HPDE6-E6E7 (cell line): ENCODE measurements around the gene ARHGAP26.
"Not testable (repeated sequence)": the region's sequence is repeated elsewhere in the genome, so short reads cannot be mapped to it uniquely, and the experiment has no call there.

Source experiments
- DNase-seq: peaks from one replicate; pipeline ENCODE4 v3.0.0; 2011; ENCODE audit warnings: missing footprints; ENCODE audit errors: extremely low spot score

Gene ARHGAP26

GRCh38 chr5:142930395-142931110 is 160.4 kb downstream of the ARHGAP26 start:
- DNase-seq, result no peak

GRCh38 chr5:142931896-142932686 is 161.9 kb downstream of the ARHGAP26 start:
- no peak for DNase-seq

- DNase-seq, result no peak
Measured at GRCh38 chr5:142934051-142934762, 164.0 kb downstream of the ARHGAP26 start.

- DNase-seq, result no peak
Measured at GRCh38 chr5:142935014-142935413, 164.8 kb downstream of the ARHGAP26 start.

GRCh38 chr5:142937374-142937773 is 167.2 kb downstream of the ARHGAP26 start:
- DNase-seq, result no peak

GRCh38 chr5:142938266-142938880 is 168.2 kb downstream of the ARHGAP26 start:
- DNase-seq, result no peak

GRCh38 chr5:142939006-142939405 is 168.8 kb downstream of the ARHGAP26 start:
- no peak for DNase-seq

- DNase-seq, result no peak
Measured at GRCh38 chr5:142939884-142940283, 169.7 kb downstream of the ARHGAP26 start.

- no peak for DNase-seq
Measured at GRCh38 chr5:142941245-142941644, 171.1 kb downstream of the ARHGAP26 start.

- no peak for DNase-seq
Measured at GRCh38 chr5:142942901-142943300, 172.7 kb downstream of the ARHGAP26 start.

GRCh38 chr5:142944140-142944539 is 174.0 kb downstream of the ARHGAP26 start:
- no peak for DNase-seq

GRCh38 chr5:142945321-142945720 is 175.1 kb downstream of the ARHGAP26 start:
- DNase-seq, result no peak

GRCh38 chr5:142945845-142946244 is 175.7 kb downstream of the ARHGAP26 start:
- no peak for DNase-seq

GRCh38 chr5:142946547-142947426 is 176.6 kb downstream of the ARHGAP26 start:
- no peak for DNase-seq

GRCh38 chr5:142947427-142947709 is 177.2 kb downstream of the ARHGAP26 start:
- no peak for DNase-seq

- no peak for DNase-seq
Measured at GRCh38 chr5:142952229-142952628, 182.1 kb downstream of the ARHGAP26 start.

GRCh38 chr5:142952871-142953270 is 182.7 kb downstream of the ARHGAP26 start:
- not testable (repeated sequence) for DNase-seq

GRCh38 chr5:142954455-142954854 is 184.3 kb downstream of the ARHGAP26 start:
- no peak for DNase-seq

GRCh38 chr5:142955628-142956027 is 185.5 kb downstream of the ARHGAP26 start:
- no peak for DNase-seq

- DNase-seq, result no peak
Measured at GRCh38 chr5:142957528-142957927, 187.4 kb downstream of the ARHGAP26 start.
